ENCODE results near the gene ACP1.
"Not testable (repeated sequence)": the region's sequence is repeated elsewhere in the genome, so short reads cannot be mapped to it uniquely, and the experiment has no call there.

The ACP1 gene

GRCh38 chr2:314561-315336 lies 50.0 kb downstream of the ACP1 start:
- no peak for DNase-seq

- DNase-seq, result not testable (repeated sequence)
Measured at GRCh38 chr2:315925-316324, 51.2 kb downstream of the ACP1 start.

- no peak for DNase-seq
Measured at GRCh38 chr2:316381-316780, 51.6 kb downstream of the ACP1 start.

GRCh38 chr2:317501-318424 lies 53.0 kb downstream of the ACP1 start:
- DNase-seq, result peak; percentile 11

- no peak for DNase-seq
Measured at GRCh38 chr2:319059-319600, 54.4 kb downstream of the ACP1 start.

GRCh38 chr2:320561-320960 lies 55.8 kb downstream of the ACP1 start:
- DNase-seq, result no peak

- DNase-seq, result no peak
Measured at GRCh38 chr2:322326-322725, 57.6 kb downstream of the ACP1 start.

- DNase-seq, result no peak
Measured at GRCh38 chr2:323035-323434, 58.3 kb downstream of the ACP1 start.
